Muscle layer of colon (tissue), 2 donors: ENCODE data around the gene PSMC6.

Experiments used
- H3K27ac ChIP-seq: one replicate; pipeline ENCODE4 v1.7.0; 2013; ENCODE audit warnings: low read depth, mild to moderate bottlenecking, low read length, moderate library complexity
- H3K27me3 ChIP-seq, 2 donors: one replicate each; pipeline ENCODE4 v1.7.0; 2013; ENCODE audit warnings: low read length in 2 of 2, mild to moderate bottlenecking in 2 of 2; ENCODE audit not compliant: insufficient read depth in 2 of 2, control insufficient read depth in 1 of 2
- H3K36me3 ChIP-seq: one replicate; pipeline ENCODE4 v1.7.0; 2013; ENCODE audit warnings: mild to moderate bottlenecking, low read length; ENCODE audit not compliant: insufficient read depth
- H3K4me1 ChIP-seq: one replicate; pipeline ENCODE4 v1.7.0; 2013; ENCODE audit warnings: mild to moderate bottlenecking, low read length; ENCODE audit not compliant: insufficient read depth
- H3K4me3 ChIP-seq, 2 donors: one replicate each; pipeline ENCODE4 v1.7.0; 2013; ENCODE audit warnings: low read length in 2 of 2, low read depth in 1 of 2, mild to moderate bottlenecking in 1 of 2, moderate library complexity in 1 of 2
- H3K9ac ChIP-seq: one replicate; pipeline ENCODE4 v1.7.0; 2013; ENCODE audit warnings: low read length
- H3K9me3 ChIP-seq: one replicate; pipeline ENCODE4 v1.7.0; 2013; ENCODE audit warnings: mild to moderate bottlenecking, low read length
- donor health status: abdominal sarcoma.
- donor health status: Adenocarcinoma of cecum.

PSMC6 gene

DNA sequence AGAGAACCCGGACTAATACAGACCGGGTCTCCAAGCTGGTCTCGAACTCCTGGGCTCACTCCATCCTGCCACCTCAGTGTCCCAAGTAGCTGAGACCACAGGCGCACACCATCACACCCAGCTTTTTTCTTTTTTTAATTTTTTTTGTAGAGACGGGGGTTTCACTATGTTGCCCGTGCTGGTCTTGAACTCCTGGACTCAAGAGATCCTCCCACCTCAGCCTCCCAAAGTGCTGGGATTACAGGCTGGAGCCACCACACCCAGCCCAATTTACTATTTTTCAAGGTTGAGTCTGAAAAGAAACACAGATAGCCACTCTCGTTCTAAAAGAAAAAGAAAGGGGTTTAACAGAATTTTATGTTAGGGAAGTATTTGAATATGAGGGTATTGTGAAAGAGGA is 13.5 kb upstream of the PSMC6 start:
- no peak overlapping the region for H3K9ac ChIP-seq
- no peaks in the 10 kb centered on the region for H3K27me3 ChIP-seq
- H3K4me3 ChIP-seq: no peak overlapping the region
- no peaks in the 10 kb centered on the region for H3K36me3 ChIP-seq
- no peak overlapping the region for H3K27ac ChIP-seq
- H3K9me3 ChIP-seq: no peaks in the 10 kb centered on the region
- H3K4me1 ChIP-seq: peaks cover 7% of the 10 kb centered on the region

DNA sequence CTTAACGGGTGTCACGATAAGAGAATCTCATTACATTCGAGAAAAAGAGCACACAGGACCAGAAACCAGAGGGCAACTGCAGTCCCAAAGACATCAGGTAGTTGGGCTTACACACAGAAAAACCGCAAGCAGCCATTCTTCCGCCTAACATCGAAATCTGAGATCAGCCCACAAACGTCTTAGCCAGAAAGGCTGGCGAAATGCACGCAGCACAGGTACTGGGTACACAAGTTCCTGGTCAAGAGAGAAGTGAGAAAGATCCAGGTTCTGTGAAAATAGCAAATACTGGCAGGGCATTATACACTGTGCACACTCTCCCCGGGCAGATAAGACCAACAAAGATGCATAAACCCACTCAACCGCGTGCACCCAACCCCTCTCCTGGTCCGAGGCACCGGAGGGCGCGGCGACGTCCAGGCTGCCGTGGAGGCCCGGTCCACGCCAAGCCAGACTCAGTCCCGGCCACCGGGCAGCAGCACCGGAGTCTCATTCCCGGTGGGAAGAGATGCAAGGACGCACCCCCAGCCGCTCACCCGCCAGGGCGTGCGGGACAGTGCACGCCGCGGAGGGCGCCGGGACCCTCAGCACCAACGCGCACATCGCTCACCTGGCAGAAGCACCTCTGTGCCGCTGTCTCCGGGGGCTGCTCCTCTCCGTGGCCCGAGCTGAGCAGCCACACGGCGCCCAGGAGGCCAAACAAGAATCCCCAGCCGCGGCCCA is 12.1 kb upstream of the PSMC6 start:
- Histone ChIP-seq H3K9ac (peak overlapping the region; percentile 57), H3K4me3 (peak overlapping the region; percentile 75 to 96), H3K9me3 (no peaks in the 10 kb centered on the region), H3K36me3 (no peaks in the 10 kb centered on the region), H3K27ac (peak overlapping the region; percentile 78), H3K4me1 (peaks cover 7% of the 10 kb centered on the region), H3K27me3 (no peaks in the 10 kb centered on the region)

DNA sequence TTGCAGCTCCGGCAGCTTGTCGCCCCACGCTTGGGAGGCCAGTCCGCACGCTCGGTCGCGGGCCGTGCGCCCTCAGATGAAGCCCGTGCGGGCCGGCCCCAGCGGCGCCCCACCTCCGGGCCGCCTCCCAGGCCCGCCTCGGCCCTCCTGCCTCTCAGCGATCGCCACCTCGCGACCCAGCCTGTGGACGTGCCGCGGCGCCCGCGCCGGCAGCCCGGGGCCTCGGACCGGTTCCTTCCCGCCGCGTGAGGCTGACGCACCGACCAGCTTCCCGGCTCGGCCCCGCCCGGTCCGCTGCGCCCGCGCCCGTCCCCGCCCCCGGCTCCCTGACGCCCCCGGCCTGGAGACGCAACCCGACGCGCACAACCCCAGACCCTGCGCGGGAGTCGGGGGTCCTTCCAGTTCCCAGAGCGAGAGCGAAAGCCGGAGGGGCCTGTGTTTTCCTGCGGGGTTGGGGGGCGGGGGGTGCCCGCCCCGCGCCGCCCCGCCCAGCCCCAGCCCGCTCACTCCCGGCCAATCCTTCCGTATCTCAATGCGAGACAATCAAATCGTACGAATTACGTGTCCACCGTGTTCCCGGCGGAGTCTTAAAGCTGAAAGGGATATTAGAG is 11.4 kb upstream of the PSMC6 start, which contains the start of gene ERO1A:
Gene ERO1A (minus strand): TSS at position 78 of the 611 bp plus-strand sequence. CDS start 77 bp downstream, at position 1.
- Histone ChIP-seq H3K4me1 (peaks cover 7% of the 10 kb centered on the region), H3K4me3 (peak within 1 kb of the TSS; percentile 75 to 96), H3K9me3 (no peaks in the 10 kb centered on the region), H3K27me3 (no peaks in the 10 kb centered on the region), H3K27ac (peak within 1 kb of the TSS; percentile 91), H3K9ac (peak within 1 kb of the TSS; percentile 57), H3K36me3 (no peaks in the 10 kb centered on the region)

DNA sequence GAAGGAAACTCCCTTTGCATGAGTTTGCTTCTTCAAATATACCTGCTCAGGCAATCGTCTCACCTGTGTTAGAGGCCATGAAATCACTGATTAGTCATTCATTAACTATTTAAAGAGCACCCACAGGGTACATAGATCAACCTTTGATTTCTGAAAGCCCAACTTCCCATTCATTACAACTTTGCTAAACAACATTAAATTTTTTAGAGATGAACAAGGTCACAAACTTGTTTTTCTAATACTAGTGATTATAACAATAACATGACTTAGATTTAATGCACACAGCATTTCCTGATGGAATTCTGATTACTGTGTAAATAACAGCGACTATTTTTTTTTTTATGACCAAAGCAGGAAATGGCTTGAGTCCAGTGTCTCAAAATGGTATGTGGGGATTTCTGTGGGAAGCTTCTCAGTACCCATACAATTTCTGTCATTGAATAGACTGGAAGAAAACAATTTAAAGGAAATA is 6.3 kb upstream of the PSMC6 start:
- H3K4me3 ChIP-seq: no peak overlapping the region
- H3K27ac ChIP-seq: no peak overlapping the region
- H3K27me3 ChIP-seq: no peaks in the 10 kb centered on the region

DNA sequence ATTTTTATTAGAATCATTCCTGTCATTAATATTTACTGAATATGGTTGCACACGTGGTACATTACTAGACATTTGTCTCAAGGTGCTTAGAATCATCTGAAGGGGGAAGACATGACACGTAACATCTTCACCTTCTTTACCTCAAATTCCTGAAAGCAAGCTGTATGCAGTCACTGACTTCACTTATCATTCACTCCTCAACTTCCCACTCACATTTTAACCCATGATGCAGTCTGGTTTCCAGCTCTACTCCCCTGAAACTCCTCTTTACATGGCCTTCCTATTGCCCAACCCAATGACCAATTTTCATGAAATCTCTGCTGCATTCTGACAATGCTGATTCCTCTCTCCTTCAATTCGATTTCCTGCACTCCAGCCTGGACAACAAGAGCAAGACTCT is 5.8 kb upstream of the PSMC6 start:
- H3K4me3 ChIP-seq: no peak overlapping the region
- H3K36me3 ChIP-seq: no peaks in the 10 kb centered on the region
- H3K9me3 ChIP-seq: no peaks in the 10 kb centered on the region
- H3K27me3 ChIP-seq: no peaks in the 10 kb centered on the region
- H3K27ac ChIP-seq: no peak overlapping the region
- H3K4me1 ChIP-seq: peaks cover 1% of the 10 kb centered on the region
- H3K9ac ChIP-seq: no peak overlapping the region

More for the DNA sequence above, 6.3 kb upstream of the PSMC6 start:
- Histone ChIP-seq H3K4me1 (no peaks in the 10 kb centered on the region), H3K9me3 (no peaks in the 10 kb centered on the region), H3K9ac (no peak overlapping the region), H3K36me3 (no peaks in the 10 kb centered on the region)

DNA sequence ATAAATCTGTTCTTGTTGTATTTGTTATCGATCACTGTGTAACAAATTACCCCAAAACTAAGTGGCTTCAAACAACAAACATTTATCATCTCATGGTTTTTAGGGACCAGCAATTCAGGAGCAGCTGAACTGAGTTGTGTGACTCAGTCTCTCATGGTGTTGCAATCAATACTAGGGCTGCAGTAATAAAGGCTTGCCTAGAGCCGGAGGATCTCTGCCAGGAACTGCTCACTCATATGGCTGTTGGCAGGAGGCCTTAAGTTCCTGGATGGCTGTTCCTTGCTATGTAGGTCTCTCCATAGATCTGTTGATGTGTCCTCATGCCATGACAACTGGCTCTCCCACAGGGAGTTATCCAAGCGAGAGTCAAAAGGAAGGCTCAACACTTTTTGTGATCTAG is 3.8 kb upstream of the PSMC6 start:
- no peaks in the 10 kb centered on the region for H3K9me3 ChIP-seq
- H3K4me3 ChIP-seq: no peak overlapping the region
- no peak overlapping the region for H3K27ac ChIP-seq
- no peak overlapping the region for H3K9ac ChIP-seq
- H3K27me3 ChIP-seq: no peaks in the 10 kb centered on the region
- H3K36me3 ChIP-seq: no peaks in the 10 kb centered on the region
- peaks cover 12% of the 10 kb centered on the region for H3K4me1 ChIP-seq

DNA sequence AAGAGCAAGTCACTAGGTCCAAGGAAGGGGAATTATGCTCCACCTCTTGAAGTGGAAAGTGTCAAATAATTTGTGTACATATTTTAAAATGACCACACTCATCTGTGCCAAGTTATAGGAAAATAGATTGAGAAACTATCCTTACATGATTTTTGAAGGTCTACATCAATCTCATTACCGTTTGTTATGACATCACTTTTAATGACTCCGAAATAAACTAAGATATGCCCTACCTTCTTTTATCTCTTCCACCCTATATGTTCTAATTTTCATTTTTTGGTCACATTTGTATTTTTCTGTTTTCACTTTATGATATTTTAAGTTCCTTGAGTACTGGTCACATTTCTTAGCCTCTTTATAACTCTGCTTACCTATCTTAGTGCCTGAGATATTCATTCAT is 3.3 kb upstream of the PSMC6 start:
- no peak overlapping the region for H3K27ac ChIP-seq
- H3K9ac ChIP-seq: no peak overlapping the region
- H3K36me3 ChIP-seq: peaks cover 1% of the 10 kb centered on the region
- no peaks in the 10 kb centered on the region for H3K9me3 ChIP-seq
- no peaks in the 10 kb centered on the region for H3K27me3 ChIP-seq
- peaks cover 14% of the 10 kb centered on the region for H3K4me1 ChIP-seq
- H3K4me3 ChIP-seq: no peak overlapping the region

DNA sequence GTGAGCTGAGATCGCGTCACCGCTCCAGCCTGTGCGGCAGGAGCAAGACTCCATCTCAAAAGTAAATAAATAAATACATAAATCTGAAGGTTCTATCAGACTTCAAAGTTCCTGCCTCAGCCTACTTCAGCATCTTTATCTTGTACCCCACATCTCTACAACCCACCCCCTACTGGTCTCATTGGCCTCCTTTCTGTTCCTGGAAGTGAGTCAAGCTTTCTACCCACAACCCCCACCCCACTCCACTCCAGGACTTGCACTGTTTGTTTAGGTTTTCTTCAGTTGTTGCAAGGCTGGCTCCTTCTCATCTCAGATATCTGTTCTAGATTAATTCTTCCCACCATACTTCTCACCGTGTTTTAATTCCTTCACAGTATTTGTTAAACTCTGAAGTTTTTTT is 714 bp upstream of the PSMC6 start:
- Histone ChIP-seq H3K36me3 (peaks cover 22% of the 10 kb centered on the region), H3K27ac (peak overlapping the region; percentile 95), H3K4me1 (peaks cover 14% of the 10 kb centered on the region), H3K9me3 (no peaks in the 10 kb centered on the region), H3K27me3 (no peaks in the 10 kb centered on the region), H3K9ac (peak overlapping the region; percentile 29), H3K4me3 (peak overlapping the region; percentile 59 to 78)

DNA sequence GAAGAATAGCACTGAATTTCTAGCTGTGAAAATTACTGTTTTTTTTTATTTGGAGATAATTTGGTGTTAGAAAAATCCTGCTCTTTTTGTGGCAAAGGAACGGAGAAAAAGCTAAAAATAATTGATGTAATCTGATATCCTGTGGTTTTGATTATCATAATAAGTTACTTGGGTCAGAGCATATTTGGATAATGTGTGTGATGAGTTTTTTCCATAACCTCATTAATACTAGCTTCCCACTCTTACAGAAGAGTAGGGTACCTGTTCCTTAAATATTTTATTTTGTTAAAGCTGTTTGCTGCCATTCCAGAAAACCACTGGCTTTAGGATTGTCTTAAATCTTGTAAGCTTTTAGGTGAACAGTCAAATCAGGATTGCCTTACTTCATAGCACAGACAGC is 4.7 kb downstream of the PSMC6 start:
- peaks cover 9% of the 10 kb centered on the region for H3K4me1 ChIP-seq
- no peak overlapping the region for H3K9ac ChIP-seq
- no peak overlapping the region for H3K4me3 ChIP-seq
- no peaks in the 10 kb centered on the region for H3K27me3 ChIP-seq
- peaks cover 62% of the 10 kb centered on the region for H3K36me3 ChIP-seq
- no peaks in the 10 kb centered on the region for H3K9me3 ChIP-seq
- H3K27ac ChIP-seq: no peak overlapping the region

DNA sequence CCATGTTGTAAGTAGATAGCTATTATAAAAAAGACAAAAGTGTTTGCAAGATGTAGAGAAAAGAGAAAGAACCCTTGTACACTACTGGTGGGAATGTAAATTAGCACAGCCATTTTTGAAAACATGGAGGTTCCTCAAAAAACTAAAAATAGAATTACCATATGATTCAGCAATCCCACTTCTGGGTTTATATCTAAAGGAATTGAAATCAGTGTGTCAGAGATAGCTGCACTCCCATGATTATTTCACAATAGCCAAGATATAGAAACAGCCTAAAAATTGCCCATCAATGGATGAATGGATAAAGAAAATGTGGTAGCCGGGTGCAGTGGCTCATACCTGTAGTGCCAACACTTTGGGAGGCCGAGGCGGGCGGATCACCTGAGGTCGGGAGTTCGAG is 9.2 kb downstream of the PSMC6 start:
- Histone ChIP-seq H3K9me3 (no peaks in the 10 kb centered on the region), H3K27me3 (no peaks in the 10 kb centered on the region), H3K4me1 (no peaks in the 10 kb centered on the region), H3K36me3 (peaks cover 77% of the 10 kb centered on the region), H3K4me3 (no peak overlapping the region), H3K27ac (no peak overlapping the region), H3K9ac (no peak overlapping the region)

DNA sequence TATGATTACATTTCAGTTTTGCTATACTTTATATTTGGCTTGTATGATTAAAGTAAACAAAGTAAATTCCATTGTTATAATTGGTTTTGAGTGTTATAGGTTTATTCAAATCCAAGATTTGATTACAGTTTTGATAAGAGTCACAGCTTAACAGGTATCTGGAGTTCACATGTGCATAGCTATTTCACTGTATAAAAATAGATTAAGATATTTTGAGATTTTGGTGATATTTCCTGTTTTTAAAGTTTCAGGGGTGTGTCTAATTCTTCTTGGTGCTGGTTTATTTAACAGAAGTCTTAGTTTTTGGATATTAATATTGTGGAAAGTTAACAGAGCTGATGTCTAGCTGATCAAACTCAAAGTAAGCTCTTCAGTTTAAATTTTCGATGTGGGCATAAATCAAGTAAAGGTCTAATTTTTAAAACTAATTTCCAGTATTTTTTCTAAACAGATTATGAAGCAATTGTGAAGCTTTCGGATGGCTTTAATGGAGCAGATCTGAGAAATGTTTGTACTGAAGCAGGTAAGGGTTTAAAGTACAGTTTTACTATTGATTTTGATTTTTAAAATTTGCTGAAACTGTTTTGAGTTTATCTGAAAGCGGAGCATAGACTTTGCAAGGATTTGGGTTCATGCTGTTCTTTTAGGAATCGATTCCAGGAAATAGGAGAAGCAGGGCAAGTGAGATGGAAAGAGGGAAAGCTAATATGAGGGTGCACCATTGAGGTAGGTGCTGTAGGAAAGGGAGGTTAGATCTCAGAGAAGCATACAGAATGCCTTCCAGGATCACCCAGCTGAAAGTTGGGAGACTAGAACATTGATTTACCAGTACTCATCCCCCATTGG is 16.7 kb downstream of the PSMC6 start:
- no peak overlapping the region for H3K4me3 ChIP-seq
- H3K4me1 ChIP-seq: no peaks in the 10 kb centered on the region
- no peak overlapping the region for H3K9ac ChIP-seq
- no peaks in the 10 kb centered on the region for H3K27me3 ChIP-seq
- H3K27ac ChIP-seq: no peak overlapping the region
- H3K36me3 ChIP-seq: peaks cover 66% of the 10 kb centered on the region
- H3K9me3 ChIP-seq: no peaks in the 10 kb centered on the region
